Measurements from ENCODE around the gene RIOK1. TPM values are rescaled to one million over a fixed set of nuclear protein-coding genes. Genes with fewer than 3 reads are reported as not detected.

RIOK1 gene
- polyA plus RNA-seq, 4 donors = 28.5 to 35.0 (median 32.5) TPM

DNA sequence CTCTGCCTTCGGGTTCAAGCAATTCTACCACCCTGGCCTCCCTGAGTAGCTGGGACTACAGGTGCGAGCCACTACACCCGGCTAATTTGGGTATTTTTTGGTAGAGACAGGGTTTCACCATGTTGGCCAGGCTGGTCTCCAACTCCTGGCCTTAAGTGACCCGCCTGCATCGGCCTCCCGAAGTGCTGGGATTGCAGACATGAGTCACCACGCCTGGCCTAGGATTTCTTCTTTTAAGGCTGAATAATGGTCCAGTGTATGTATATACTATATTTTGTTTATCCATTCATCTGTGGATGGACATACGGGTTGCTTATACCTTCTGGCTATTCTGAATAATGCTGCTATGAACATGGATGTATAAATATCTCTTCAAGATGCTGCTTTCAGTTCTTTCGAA is 17.1 kb downstream of the RIOK1 start:
- no peak for DNase-seq (ENCODE audit: low read depth in 4 of 4, low spot score in 2 of 4)

- DNase-seq (ENCODE audit: low read depth in 4 of 4, low spot score in 2 of 4) = no peak
These were observed 20.1 kb downstream of the RIOK1 start for GRCh38 chr6:7409740-7410139.

GRCh38 chr6:7410851-7411250 is 21.2 kb downstream of the RIOK1 start:
- DNase-seq (ENCODE audit: low read depth in 4 of 4, low spot score in 2 of 4) = no peak

DNA sequence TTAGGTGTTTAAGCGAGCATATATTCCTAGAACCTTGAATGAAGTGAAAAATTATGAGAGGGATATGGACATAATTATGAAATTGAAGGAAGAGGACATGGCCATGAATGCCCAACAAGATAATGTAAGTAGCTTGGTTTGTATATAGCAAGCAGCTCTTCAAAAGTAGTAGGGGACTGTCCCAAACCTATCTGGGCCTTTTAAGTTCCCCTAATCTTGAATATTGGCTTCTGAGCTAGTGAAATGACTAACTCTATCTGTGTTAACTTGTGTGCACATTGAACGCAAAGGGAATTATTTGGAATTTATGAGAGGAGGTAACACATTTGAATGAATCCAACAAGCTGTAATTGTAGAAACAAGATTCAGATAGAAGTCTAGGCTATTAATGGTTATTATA is 21.7 kb downstream of the RIOK1 start:
- DNase-seq (ENCODE audit: low read depth in 4 of 4, low spot score in 2 of 4) = no peak

DNA sequence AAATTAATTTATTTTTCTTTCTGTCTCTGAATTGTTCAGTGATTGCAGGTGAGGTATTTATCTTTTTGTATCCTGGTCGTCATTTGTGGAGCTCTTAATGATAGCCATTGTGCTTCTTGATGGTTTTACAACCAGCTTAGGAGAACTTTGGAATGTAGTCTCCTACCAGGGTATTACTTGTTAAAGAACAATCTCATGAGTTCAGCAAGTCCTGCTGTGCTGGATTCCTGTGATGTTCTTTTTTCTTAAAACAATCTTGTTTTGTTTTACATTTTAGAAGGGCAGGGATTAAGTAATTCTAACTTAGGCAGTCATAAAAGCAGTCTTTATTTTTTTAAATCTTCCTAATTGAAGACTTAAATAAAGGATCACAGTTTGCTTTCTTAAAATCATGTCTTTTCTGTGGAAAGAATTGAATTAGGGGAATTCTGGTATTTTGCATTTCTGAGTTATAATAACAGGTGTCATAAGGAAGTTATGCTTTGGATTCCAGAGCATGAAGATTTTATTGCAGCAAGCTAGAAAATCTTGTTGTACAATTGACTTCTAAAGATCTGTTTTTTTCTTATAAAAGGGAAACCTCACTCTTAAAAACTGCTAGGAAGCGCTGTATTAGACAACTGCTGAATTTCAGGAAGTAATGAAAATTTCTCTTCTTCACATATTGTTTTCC is 23.7 kb downstream of the RIOK1 start:
- no peak for DNase-seq (ENCODE audit: low read depth in 4 of 4, low spot score in 2 of 4)

DNA sequence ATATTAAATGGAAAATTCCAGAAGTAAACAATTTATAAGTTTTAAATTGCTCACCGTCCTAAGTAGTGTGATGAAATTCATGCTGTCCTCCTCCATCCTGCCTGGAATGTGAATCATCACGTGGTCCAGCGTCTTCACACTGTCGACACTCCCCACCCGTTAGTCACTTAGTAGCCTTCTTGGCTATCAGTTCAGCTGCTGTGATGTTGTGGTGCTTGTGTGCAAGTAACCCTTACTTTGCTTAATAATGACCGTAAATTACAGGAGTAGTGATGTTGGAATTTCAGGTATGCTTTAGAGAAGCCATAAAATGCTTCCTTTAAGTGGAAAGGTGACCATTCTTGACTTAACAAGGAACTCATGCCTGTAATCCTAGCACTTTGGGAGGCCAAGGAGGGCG is 25.2 kb downstream of the RIOK1 start:
- no peak for DNase-seq (ENCODE audit: low read depth in 4 of 4, low spot score in 2 of 4)

- DNase-seq (ENCODE audit: low read depth in 4 of 4, low spot score in 2 of 4) = no peak
These were observed 28.1 kb downstream of the RIOK1 start for GRCh38 chr6:7417684-7418083.

GRCh38 chr6:7418238-7418905 is 28.8 kb downstream of the RIOK1 start:
- DNase-seq (ENCODE audit: low read depth in 4 of 4, low spot score in 2 of 4) = no peak

- DNase-seq (ENCODE audit: low read depth in 4 of 4, low spot score in 2 of 4) = no peak
These were observed 29.5 kb downstream of the RIOK1 start for GRCh38 chr6:7419065-7419464.

DNA sequence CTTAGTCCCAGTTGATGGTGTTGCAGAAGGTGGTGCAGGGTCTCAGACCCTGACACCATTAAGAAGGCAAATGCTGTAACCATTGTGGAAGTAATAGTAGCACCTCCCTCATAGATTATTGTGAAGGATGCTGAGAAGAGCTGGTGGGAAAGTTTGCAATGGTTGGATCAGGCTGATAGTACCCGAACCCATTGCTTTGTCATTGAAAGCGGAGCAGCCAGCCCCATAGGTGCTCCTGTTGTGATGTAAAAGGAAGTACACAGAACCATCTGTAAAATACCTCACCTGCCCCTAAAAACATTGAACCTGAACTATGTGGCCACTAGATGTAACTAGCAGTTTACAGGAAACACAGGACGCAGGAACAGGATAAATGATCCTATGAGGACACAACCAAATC is 31.5 kb downstream of the RIOK1 start:
- no peak for DNase-seq (ENCODE audit: low read depth in 4 of 4, low spot score in 2 of 4)

GRCh38 chr6:7424058-7424457 is 34.5 kb downstream of the RIOK1 start:
- DNase-seq (ENCODE audit: low read depth in 4 of 4, low spot score in 2 of 4) = no peak

DNA sequence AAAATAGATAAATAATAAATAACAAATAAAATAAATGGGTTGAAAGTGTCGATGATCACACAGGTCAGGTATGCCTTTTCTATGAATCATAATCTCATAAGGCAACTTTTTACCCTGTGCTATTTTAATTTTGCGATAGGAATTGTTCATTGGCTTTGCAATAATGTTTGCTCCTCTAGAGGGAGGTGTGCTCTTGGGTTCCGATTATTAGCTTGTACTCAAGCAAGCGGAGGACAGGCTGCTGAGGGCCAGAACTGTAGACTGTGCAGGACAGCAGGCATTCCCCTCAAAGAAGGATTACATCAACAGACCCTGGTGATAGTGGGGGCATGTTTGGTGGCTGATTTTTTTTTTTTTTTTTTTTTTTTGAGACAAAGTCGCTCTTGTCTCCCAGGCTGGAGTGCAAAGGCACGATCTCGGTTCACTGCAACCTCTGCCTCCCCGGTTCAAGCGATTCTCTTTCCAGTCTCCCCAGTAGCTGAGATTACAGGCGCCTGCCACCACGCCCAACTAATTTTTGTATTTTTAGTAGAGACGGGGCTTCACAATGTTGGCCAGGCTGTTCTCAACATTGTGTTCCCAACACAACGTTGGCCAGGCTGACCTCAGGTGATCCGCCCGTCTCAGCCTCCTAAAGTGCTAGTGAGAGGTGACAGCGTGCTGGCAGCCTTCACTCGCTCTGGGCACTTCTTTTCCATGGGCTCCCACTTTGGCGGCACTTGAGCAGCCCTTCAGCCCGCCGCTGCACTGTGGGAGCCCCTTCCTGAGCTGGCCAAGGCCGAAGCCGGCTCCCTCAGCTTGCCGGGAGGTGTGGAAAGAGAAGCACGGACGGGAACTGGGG is 35.6 kb downstream of the RIOK1 start:
- DNase-seq (ENCODE audit: low read depth in 4 of 4, low spot score in 2 of 4) = no peak

GRCh38 chr6:7425808-7426190 is 36.2 kb downstream of the RIOK1 start:
- DNase-seq (ENCODE audit: low read depth in 4 of 4, low spot score in 2 of 4) = no peak

DNA sequence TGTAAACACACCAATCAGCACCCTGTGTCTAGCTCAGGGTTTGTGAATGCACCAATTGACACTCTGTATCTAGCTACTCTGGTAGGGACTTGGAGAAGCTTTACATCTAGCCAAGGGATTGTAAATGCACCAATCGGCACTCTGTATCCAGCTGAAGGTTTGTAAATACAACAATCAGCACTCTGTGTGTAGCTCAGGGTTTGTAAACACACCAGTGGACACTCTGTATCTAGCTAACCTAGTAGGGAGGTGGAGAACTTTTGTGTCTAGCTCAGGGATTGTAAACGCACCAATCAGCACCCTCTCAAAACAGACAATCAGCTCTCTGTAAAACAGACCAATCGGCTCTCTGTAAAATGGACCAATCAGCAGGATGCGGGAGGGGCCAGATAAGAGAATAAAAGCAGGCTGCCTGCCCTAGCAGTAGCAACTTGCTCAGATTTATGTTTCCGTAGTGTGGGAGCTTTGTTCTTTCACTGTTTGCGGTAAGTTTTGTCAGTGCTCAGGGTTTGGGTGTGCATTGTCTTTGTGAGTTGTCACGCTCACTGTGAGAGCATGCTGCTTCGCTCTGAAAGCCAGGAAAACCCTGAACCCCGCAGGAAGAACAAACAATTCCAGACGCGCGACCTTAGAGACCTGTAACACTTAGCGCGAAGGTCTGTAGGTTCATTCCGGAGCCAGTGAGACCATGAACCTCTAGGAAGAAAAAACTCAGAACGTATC is 37.0 kb downstream of the RIOK1 start:
- no peak for DNase-seq (ENCODE audit: low read depth in 4 of 4, low spot score in 2 of 4)

DNA sequence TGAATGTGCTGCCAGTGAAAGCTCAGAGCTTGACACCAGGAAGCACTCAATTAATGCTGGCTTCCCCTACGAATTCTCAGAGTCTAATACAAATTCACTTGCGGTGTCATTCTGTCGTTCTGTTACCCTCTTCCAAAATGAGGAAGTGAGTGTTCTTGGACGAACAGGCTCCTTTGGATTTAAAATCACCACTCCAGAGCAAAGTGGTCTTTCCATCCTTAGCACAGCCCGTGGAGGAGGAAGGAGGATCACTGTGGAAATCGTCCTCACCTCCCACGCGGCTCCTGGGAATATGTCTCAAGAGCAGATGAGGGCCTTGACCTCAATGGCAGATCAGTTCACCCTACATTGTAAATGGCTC is 41.7 kb downstream of the RIOK1 start:
- no peak for DNase-seq (ENCODE audit: low read depth in 4 of 4, low spot score in 2 of 4)

DNA sequence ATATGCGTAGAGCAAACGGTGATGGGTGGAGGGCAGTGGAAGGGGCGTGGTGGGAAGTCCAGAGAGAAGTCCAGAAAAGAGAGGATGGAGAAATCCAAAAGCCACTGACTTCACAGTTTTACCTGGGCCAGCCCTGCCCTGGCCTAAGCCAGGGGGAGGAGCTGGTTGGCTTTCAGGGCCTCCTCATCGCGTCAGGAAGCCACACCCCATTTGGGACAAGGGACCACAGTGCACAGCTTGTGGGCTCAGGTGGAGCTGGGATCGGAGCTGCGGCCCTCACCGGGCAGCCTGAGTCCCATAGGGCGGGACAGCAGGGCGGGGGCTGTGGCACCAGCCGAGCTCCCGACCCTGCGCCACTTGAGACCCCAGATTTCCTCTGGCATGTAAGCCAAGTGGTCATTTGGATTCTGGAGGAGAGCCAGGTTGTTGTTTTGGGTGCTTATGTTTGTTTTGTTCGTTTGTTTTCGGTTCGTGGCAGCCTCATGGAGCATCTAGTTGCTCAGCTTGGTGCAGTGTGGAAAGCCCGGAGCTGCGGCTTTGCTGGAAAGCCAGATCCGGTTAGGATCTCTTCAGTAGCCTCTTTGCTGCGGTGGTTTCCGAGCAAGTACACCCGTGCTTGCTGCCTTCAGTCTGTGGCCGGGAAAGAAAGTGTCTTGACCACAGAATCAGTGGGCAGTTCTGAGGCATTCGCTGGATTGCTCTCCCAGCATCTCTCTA is 42.2 kb downstream of the RIOK1 start:
- no peak for DNase-seq (ENCODE audit: low read depth in 4 of 4, low spot score in 2 of 4)

GRCh38 chr6:7432391-7433120 is 42.9 kb downstream of the RIOK1 start:
- DNase-seq (ENCODE audit: low read depth in 4 of 4, low spot score in 2 of 4) = no peak

- no peak for DNase-seq (ENCODE audit: low read depth in 4 of 4, low spot score in 2 of 4)
These were observed 43.6 kb downstream of the RIOK1 start for GRCh38 chr6:7433121-7433617.

GRCh38 chr6:7434672-7435071 is 45.1 kb downstream of the RIOK1 start:
- no peak for DNase-seq (ENCODE audit: low read depth in 4 of 4, low spot score in 2 of 4)

DNA sequence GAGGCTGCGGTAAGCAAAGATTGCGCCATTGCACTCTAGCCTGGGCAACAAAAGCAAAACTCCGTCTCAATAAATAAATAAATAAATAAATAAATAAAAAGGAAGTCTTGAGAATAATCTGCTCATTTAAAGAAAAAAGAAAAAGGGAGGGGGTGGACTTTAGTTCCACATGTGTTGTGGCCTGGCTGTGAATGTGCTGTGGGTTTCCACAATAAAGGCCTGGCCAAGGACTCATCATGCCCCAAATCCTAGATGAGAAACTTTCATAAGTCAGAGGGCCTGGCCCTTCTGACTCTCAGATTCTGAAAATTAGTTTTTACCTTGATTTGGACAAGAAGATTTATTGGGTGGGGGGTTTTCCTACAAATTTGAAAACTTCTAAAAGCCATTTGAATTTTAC is 48.4 kb downstream of the RIOK1 start:
- no peak for DNase-seq (ENCODE audit: low read depth in 4 of 4, low spot score in 2 of 4)

Measured in left renal cortex interstitium (tissue), 4 donors.